GM18502 (cell line): ENCODE results near the gene MYL12A.

Experiments used
- ATAC-seq: cut with Tn5 transposase; IDR thresholded peaks from one replicate; pipeline ENCODE4 v1.9.1; 2021; ENCODE audit warnings: mild to moderate bottlenecking; ENCODE audit not compliant: unreplicated experiment, poor library complexity

MYL12A gene

DNA sequence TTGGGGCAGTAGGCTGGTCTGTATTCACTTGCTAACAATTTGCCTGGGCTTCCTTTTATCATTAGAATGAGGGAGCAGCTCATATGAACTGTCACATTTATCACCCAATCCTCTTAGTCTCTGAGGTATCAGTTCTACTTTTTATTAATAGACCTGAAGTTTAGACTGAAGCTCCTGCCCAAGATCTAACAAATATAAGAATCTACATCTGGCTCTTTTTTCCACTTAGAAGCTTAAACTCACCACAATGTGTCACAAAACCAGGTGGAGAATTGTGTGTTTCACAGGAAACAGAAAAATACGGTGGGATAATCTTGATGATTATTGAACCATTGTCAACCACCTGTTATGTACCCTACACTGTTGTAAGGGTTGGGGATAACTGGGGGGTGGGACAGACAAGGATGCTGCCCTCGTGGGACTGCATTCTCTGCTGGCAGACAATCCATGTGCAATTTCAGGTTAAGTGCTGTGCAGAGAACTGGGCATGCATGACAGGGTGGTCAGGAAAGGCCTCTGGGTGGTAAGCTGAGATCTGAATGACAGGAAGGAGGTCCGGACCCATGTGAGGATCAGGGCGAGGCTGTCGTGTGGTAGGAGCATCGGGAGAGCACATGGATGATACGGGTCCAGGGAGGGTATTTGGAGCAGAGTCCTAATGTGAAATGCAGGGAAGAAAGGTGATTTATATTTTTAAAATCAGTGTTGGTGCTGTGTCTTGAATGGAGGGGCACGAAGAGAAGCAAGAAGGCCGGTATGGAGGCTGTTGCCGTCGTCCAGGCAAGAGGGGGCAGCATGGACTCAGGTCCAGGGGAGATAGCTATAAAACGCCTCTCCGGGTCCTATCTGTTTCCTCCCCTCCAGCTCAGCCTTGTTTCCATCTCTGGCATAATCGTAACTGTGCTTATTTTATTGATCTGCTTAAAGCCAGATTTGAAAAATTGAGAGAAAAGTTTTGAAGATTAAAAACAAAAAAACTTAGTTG, 31.9 kb downstream of the MYL12A start:
- ATAC-seq: peak; percentile 91

DNA sequence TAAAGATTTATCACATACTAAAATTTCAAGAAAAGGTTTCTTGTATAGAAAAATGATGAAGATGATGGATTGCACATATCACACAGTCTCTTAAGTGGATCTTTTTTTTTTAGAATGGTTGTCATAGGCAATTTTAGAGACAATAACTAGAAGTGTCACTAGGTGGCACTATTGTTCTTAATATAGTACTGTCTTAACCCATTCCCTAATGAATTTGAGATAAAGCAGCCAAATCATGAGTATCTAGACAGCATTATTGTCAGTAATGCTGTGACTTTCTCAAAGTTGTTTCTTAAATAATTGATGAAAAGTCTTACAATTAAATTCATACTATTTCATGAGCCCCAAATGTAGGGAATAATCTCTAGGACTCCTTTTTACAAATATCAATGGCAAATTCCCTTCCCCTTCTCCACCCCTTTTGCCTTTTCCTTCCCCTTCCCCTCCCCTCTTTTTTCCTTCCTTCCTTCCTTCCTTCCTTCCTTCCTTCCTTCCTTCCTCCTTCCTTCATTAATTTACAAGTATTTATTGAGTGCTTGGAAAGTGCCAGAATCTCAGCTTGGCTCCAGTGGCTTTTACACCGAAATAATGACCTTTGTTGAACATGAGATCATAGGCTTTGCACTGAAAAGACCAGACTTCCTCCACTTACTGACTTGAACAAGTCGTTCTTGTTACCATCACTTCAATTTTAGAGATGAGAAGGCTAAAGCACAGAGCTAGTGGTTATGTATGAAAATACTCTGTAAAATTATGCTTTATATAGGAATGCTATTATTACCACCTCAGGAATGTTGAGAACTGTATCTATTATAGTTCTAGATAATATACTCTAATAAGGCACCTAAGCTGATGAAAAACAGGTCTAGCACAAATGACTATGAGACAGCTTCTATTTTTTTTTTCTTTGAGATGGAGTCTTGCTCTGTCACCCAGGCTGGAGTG, 34.1 kb downstream of the MYL12A start:
- ATAC-seq: peak; percentile 42

- ATAC-seq: no peak
These were observed 35.8 kb downstream of the MYL12A start for GRCh38 chr18:3283253-3283863.

DNA sequence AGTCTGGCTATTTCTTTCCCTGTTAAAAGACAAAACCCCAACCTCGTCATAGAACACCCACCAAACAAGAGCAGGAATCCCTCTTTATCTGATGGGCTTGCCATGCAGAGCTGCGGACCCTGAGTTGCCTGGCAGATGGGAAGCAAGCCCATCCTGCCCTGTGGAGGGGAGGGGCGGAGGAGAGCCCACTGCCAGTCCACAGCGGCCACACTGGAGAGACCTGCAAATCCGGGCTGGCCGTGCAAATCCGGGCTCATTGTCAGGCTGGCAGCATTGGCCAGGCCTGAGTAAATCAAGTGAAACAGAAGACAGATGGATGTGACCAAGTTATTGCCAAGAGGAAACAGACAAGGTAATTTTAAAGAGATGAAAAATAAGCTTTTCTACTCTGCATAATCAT, 36.3 kb downstream of the MYL12A start:
- ATAC-seq: no peak

- ATAC-seq: no peak
These were observed 36.9 kb downstream of the MYL12A start for GRCh38 chr18:3284501-3284900.

DNA sequence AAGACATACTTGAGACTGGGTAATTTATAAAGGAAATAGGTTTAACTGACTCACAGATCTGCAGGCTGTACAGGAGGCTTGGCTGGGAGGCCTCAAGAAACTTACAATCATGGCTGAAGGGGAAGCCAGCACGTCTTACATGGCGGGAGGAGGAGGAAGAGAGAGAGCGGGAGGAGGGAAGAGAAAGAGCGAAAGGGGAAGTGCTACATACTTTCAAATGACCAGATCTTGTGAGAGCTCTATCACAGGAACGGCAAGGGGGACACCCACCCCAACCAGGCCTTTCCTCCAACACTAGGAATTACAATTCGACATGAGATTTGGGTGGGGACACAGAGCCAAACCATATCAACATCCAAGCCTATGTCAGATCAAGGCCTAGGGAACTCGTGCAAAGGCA, 38.6 kb downstream of the MYL12A start:
- ATAC-seq: no peak

- no peak for ATAC-seq
These were observed 45.8 kb downstream of the MYL12A start for GRCh38 chr18:3293196-3293951.

GRCh38 chr18:3294435-3295080, 47.0 kb downstream of the MYL12A start:
- no peak for ATAC-seq

DNA sequence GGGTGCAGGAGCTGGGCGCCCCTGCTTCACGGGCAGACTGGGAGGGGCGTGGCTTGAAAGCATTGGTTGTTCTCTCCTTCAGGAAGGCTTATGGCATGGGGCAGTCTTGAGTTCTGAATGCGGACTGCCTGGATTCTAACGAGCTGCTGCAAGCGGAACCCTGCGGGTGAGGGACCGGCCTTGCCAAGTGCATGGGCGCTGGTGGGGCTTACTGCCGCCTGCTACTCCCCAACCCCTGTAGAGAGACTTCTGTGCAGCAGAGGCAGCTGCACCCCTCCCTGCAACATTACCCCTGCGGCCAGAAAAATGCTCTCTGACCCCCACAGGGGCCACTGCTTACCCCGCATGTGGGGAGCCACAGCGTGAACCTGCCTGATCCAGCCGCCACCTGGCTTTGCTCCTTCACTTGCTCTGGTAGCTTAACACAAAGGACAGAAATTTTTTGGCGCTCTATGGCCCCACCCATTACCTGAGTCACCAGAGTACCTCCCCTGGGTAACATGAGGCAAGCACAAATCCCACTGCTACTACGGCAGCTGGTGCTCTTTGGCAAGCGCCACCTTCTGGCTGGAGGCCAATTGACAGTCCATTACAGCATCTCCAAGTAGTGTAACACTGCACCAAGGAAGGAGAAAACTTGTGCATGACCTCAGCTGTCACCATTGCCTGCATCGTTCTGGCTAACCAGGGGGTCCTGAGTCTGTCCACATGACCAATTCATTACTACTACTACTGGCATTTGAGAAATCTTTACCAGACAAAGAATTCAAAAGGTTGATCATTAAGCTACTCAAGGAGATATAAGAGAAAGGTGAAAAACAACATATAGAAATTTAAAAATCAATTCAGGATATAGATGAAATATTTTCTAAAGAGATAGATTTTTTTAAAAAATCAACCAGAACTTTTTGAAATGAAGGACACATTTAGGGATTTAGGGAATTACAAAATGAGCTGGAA, 49.7 kb downstream of the MYL12A start:
- ATAC-seq: peak; percentile 99

DNA sequence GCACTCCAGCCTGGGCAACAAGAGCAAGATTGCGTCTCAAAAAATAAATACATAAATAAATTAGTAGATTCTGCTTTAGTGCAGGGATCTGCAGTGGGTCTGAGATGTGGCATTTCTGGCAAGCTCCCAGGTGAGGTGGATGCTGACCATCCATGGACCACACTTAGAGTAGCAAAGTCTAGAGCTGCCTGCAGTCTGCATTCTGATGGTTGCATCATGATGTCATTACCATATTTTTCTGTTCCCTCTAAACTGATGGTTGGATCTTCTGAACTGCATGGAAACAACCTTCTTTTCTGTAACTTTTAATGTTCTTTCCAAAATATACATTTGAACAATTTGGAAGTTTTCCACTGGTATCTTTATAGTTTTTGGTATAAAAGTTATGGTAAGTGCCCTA, 57.2 kb downstream of the MYL12A start:
- no peak for ATAC-seq

GRCh38 chr18:3305354-3305762, 57.8 kb downstream of the MYL12A start:
- no peak for ATAC-seq
